Cardiac fibroblast (primary cell): ENCODE measurements around the gene GRID2.

ENCODE experiments used
- DNase-seq, 2 donors: peaks; one replicate each; pipeline versions ENCODE4 v3.0.0 to v3.0.0-alpha.2; 2010; ENCODE audit warnings: low read depth in 2 of 2
- H3K4me3 ChIP-seq, 2 donors: replicated peaks in 1 of 2; 1 replicate in 1 of 2; 2 replicates in 1 of 2; pipeline ENCODE4 v1.5.1; 2011; ENCODE audit warnings: low read depth in 2 of 2, low read length in 2 of 2, mild to moderate bottlenecking in 2 of 2, moderate library complexity in 1 of 2
- CTCF ChIP-seq: IDR thresholded peaks from one replicate; pipeline ENCODE4 v1.5.1; 2011; ENCODE audit warnings: low read depth, mild to moderate bottlenecking, low read length, inconsistent platforms

The GRID2 gene

GRCh38 chr4:93403571-93403970 lies 1099.8 kb downstream of the GRID2 start:
- H3K4me3 ChIP-seq = no peak overlapping the region
- DNase-seq = no peak
- TF ChIP-seq CTCF = no peak

GRCh38 chr4:93407493-93408275 lies 1103.9 kb downstream of the GRID2 start:
- DNase-seq = no peak
- TF ChIP-seq CTCF = no peak
- H3K4me3 ChIP-seq = no peak overlapping the region

GRCh38 chr4:93409035-93409434 lies 1105.3 kb downstream of the GRID2 start:
- DNase-seq = no peak
- no peak overlapping the region for H3K4me3 ChIP-seq
- TF ChIP-seq CTCF = no peak

GRCh38 chr4:93414041-93414550 lies 1110.3 kb downstream of the GRID2 start:
- no peak overlapping the region for H3K4me3 ChIP-seq
- DNase-seq = no peak
- TF ChIP-seq CTCF = no peak

GRCh38 chr4:93416344-93417128 lies 1112.8 kb downstream of the GRID2 start:
- H3K4me3 ChIP-seq = no peak overlapping the region
- no peak for TF ChIP-seq CTCF
- no peak for DNase-seq

GRCh38 chr4:93431371-93431770 lies 1127.6 kb downstream of the GRID2 start:
- no peak overlapping the region for H3K4me3 ChIP-seq
- no peak for DNase-seq
- no peak for TF ChIP-seq CTCF
